ENCODE measurements around the gene AKT1. TPM values are rescaled to one million over a fixed set of nuclear protein-coding genes. Genes with fewer than 3 reads are reported as not detected.

Gene AKT1
- polyA plus RNA-seq, 12 donors = 133 to 212 (median 155) TPM; not detected in 1

GRCh38 chr14:104788873-104789663 lies 6.5 kb downstream of the AKT1 start:
- DNase-seq = no peak

GRCh38 chr14:104788161-104788818 lies 7.3 kb downstream of the AKT1 start:
- no peak for DNase-seq

GRCh38 chr14:104787736-104788135 lies 7.8 kb downstream of the AKT1 start:
- DNase-seq = no peak

DNA sequence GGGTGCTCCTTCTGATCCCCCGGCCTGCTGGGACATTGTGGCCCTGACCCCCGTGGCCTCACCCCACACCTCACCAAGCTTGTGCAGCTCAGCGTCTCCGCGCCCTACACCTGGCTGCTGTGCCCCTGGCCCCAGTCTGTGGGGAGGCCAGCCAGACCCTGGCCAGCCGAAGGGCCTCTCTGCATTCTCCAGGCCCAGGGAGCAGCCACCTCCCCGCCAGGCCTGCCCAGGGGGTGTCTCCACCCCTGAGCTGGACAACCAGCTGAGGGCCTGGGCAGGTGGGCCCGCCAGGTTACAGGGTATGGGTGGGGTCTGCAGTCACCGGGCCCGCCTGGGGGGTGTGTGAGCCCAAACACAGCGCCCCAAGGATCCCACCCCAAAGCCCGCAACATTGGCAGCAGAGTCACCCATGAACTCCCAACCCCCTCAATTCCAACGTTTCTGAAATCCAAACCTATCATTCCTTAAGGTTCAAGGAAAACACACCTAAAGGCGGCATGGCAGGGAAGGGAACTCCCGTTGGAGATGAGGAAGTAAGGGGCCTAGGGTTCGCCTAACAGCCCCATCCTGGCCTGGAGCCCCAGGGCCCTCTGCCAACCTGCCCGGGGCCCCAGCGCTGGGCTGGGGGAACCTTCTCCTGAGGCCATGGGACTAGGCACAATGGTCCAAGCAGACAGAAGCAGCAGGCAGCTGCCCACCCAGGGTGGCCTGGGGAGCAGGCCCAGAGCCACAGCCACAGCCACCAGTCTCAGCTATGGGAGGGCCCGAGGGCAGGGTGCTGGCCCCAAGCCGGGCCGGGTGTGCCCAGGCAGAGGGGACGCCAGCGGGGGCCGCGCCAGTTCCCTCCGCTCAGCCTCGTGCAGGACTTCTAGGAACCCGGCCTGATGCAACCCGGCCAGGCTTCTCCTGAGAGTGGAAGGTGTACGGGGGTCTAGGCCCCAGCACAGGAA lies 8.5 kb downstream of the AKT1 start:
- DNase-seq = no peak

- DNase-seq = no peak
These were observed 9.4 kb downstream of the AKT1 start for GRCh38 chr14:104786091-104786586.

GRCh38 chr14:104785708-104786080 lies 9.9 kb downstream of the AKT1 start:
- no peak for DNase-seq

- no peak for DNase-seq
These were observed 10.5 kb downstream of the AKT1 start for GRCh38 chr14:104784846-104785707.

DNA sequence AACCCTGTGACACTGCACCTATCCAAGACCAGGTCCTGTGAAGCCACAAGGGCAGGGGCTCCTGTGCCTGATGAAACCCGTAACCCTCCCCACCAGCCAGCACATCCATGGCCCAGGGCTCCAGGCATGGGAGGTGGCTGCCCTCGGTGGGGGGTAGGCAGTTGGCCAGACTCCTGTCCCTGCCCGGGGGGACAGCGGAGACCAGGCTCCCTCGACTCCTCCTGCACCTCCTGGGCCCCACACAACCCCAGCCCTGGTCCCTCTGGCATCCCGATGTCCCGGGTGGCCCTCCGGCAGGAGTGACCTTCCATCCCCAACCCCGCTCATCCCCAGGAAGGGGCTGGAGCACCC lies 11.4 kb downstream of the AKT1 start:
- DNase-seq = no peak

DNA sequence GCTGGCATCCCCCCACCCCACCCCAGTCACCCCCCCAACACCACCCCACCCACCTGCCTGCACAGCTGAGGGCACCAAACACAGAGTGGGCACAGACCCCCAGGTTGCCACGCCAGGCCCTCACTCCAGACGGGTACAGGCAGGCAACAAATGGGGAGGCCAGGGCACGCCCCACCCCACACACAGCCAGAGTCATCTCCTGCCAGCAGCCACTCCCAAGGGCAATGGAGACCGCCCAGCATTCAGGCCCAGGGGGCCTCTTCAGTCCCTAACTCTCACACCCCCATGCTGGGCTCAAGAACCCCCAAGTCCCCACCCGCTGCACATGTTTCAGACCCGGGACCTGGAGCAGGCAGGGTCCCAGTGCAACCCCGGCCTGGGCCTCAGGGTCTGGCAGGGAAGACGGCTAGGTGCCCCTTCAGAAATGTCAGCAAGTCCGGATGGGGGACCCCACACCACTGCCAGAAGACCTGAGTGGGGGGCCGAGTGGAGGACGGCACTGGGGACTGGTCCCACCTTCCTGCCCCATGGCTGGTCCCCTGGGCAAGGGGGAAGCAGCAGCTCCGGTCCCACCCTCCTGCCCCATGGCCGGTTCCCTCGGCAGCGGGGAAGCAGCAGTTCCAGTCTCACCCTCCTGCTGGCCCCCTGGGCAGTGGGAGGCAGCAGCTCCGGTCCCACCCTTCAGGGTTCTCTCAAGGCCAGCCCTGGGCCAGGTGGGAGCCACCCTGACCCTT lies 11.9 kb downstream of the AKT1 start:
- DNase-seq = no peak

DNA sequence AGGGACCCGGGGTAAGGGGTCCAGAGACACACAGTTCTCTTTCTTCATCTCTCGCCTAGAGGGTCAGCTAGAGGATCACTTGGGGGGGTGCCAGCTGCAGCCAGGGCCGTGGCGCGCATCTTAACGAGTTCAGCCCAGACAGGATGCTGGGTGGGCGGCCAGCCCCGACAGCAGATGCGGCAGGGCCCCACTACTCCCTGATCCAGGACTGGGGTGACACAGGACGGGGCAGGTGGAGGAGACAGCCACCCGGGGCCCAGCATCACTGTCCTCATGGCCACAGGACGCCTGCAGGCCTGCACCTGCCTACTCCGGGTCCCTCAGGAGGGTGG lies 12.8 kb downstream of the AKT1 start:
- no peak for DNase-seq

GRCh38 chr14:104782086-104782807 lies 13.3 kb downstream of the AKT1 start:
- no peak for DNase-seq

- no peak for DNase-seq
These were observed 14.1 kb downstream of the AKT1 start for GRCh38 chr14:104781271-104782077.

DNA sequence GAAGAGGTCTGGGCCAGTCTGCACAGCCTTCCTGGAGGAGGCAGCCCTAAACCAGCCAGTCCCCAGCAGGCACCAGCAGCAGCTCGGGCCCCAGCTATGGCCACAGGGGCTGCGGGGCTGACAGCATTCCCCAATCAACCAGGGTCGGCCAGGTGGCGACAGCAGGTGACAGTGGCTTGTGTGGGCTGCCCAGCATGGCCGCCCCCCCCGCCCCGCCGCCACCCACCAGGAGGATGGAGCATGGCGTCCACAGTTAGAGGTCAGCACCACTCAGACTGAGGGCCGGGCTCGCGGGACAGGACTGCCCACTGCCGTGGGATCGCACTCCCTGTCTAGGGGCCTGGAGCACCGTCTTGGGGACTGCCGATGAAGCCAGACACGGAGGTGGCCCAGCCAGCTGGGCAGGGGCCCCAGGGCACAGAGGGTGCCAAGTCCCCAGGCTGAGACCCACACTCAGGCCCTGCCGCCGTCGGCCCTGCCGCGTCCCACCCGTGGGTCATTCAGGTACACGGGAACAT lies 15.0 kb downstream of the AKT1 start:
- DNase-seq = no peak

- DNase-seq = no peak
These were observed 15.6 kb downstream of the AKT1 start for GRCh38 chr14:104779776-104780512.

DNA sequence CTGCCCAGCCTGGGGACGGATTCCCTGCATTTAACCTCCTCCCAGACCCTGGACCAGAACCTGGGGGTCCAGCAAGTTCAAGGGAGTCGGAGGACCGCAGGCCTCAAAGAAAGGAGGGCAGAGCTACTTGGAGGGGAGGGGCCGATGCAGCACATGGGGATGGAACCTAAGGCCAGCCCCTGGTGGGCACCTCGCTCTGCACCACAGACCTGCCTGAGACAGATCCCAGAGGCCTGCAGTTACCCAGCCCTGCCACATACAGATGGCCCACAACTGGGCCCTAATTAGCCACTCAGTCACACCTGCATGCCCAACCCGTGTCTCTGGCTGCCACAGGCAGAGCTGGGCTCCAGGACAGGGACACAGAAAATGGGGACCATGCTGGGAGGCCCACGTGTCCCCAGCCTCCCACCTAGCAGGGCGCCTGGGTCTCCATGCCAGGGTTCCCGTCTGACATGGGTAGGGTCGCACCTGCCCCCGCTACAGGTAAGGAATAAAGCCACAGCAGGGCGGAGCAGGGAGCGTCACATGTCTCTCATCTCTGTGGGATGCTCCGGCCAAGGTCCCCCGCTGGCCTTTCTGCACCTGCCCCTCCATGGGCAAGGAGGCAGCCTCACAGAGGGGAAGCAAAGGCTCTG lies 16.7 kb downstream of the AKT1 start:
- no peak for DNase-seq

- no peak for DNase-seq
These were observed 17.7 kb downstream of the AKT1 start for GRCh38 chr14:104777808-104778249.

Data from muscle of arm (tissue), 12 donors.